ENCODE data around the gene CCR9.

The CCR9 gene

GRCh38 chr3:45922039-45922326 lies 35.6 kb downstream of the CCR9 start:
- CTCF ChIA-PET, result interaction anchor here (1.0 to 4.1 kb wide), 3 partner anchors 11 to 262 kb away, joined by 3 to 15 read pairs (median 4); no protein-coding TSS in a partner anchor
- peaks cover 13 to 69% (median 53%) of the 10 kb centered on the region in 4 experiments for H3K36me3 ChIP-seq (ENCODE audit: control insufficient read depth in 4 of 4, insufficient read depth in 4 of 4, low read length in 3 of 4)
- no peak for DNase-seq
- POLR2A ChIA-PET, result no interaction called here
- WGBS (ENCODE audit: insufficient coverage), result 100% methylated on average over 3 of the region's 3 CpGs
- H3K27ac ChIP-seq (ENCODE audit: insufficient read depth in 1 of 2, low read depth in 1 of 2, low read length in 2 of 2, poor library complexity in 1 of 2, severe bottlenecking in 2 of 2), result no peak overlapping the region
- H3K9me3 ChIP-seq (ENCODE audit: control extremely low read depth in 1 of 5, control insufficient read depth in 4 of 5, insufficient read depth in 2 of 5, low read depth in 1 of 5, low read length in 4 of 5), result no peaks in the 10 kb centered on the region
- H3K27me3 ChIP-seq (replicated peaks in 2 of 5; ENCODE audit: control insufficient read depth in 4 of 5, insufficient read depth in 5 of 5, low read length in 4 of 5), result no peaks in the 10 kb centered on the region
- H3K4me3 ChIP-seq (ENCODE audit: control insufficient read depth in 1 of 7, extremely low read depth in 1 of 7, insufficient read depth in 4 of 7, low read depth in 2 of 7, low read length in 6 of 7), result no peak overlapping the region
- no peaks in the 10 kb centered on the region for H3K4me1 ChIP-seq (ENCODE audit: control extremely low read depth in 1 of 4, control insufficient read depth in 4 of 4, insufficient read depth in 4 of 4, low read length in 3 of 4)

- no peaks in the 10 kb centered on the region for H3K4me1 ChIP-seq (ENCODE audit: control extremely low read depth in 1 of 4, control insufficient read depth in 4 of 4, insufficient read depth in 4 of 4, low read length in 3 of 4)
- DNase-seq, result no peak
- ChIA-PET CTCF (interaction anchor here (0.7 to 4.1 kb wide), 7 partner anchors 12 to 263 kb away, joined by 3 to 15 read pairs (median 3); no protein-coding TSS in a partner anchor), POLR2A (no interaction called here)
- H3K27me3 ChIP-seq (replicated peaks in 2 of 5; ENCODE audit: control insufficient read depth in 4 of 5, insufficient read depth in 5 of 5, low read length in 4 of 5), result no peaks in the 10 kb centered on the region
- no peak overlapping the region for H3K27ac ChIP-seq (ENCODE audit: insufficient read depth in 1 of 2, low read depth in 1 of 2, low read length in 2 of 2, poor library complexity in 1 of 2, severe bottlenecking in 2 of 2)
- WGBS (ENCODE audit: insufficient coverage), result 100% methylated on average over 3 of the region's 4 CpGs
- peaks cover 15 to 79% (median 58%) of the 10 kb centered on the region in 4 experiments for H3K36me3 ChIP-seq (ENCODE audit: control insufficient read depth in 4 of 4, insufficient read depth in 4 of 4, low read length in 3 of 4)
- no peaks in the 10 kb centered on the region for H3K9me3 ChIP-seq (ENCODE audit: control extremely low read depth in 1 of 5, control insufficient read depth in 4 of 5, insufficient read depth in 2 of 5, low read depth in 1 of 5, low read length in 4 of 5)
- no peak overlapping the region for H3K4me3 ChIP-seq (ENCODE audit: control insufficient read depth in 1 of 7, extremely low read depth in 1 of 7, insufficient read depth in 4 of 7, low read depth in 2 of 7, low read length in 6 of 7)
Observed at GRCh38 chr3:45922950-45923590, 36.7 kb downstream of the CCR9 start.

GRCh38 chr3:45923755-45924154 lies 37.4 kb downstream of the CCR9 start:
- DNase-seq, result no peak
- Histone ChIP-seq H3K36me3 (ENCODE audit: control insufficient read depth in 4 of 4, insufficient read depth in 4 of 4, low read length in 3 of 4) (peaks cover 15 to 81% (median 62%) of the 10 kb centered on the region in 4 experiments), H3K9me3 (ENCODE audit: control extremely low read depth in 1 of 5, control insufficient read depth in 4 of 5, insufficient read depth in 2 of 5, low read depth in 1 of 5, low read length in 4 of 5) (no peaks in the 10 kb centered on the region), H3K4me3 (ENCODE audit: control insufficient read depth in 1 of 7, extremely low read depth in 1 of 7, insufficient read depth in 4 of 7, low read depth in 2 of 7, low read length in 6 of 7) (no peak overlapping the region), H3K27ac (ENCODE audit: insufficient read depth in 1 of 2, low read depth in 1 of 2, low read length in 2 of 2, poor library complexity in 1 of 2, severe bottlenecking in 2 of 2) (no peak overlapping the region), H3K4me1 (ENCODE audit: control extremely low read depth in 1 of 4, control insufficient read depth in 4 of 4, insufficient read depth in 4 of 4, low read length in 3 of 4) (no peaks in the 10 kb centered on the region), H3K27me3 (replicated peaks in 2 of 5; ENCODE audit: control insufficient read depth in 4 of 5, insufficient read depth in 5 of 5, low read length in 4 of 5) (no peaks in the 10 kb centered on the region)
- ChIA-PET POLR2A (no interaction called here), CTCF (interaction anchor here (1.3 to 4.1 kb wide), 5 partner anchors 13 to 152 kb away, joined by 3 to 15 read pairs (median 3); no protein-coding TSS in a partner anchor)
- 94% methylated on average over 2 of the region's 3 CpGs for WGBS (ENCODE audit: insufficient coverage)

- Histone ChIP-seq H3K27me3 (replicated peaks in 2 of 5; ENCODE audit: control insufficient read depth in 4 of 5, insufficient read depth in 5 of 5, low read length in 4 of 5) (no peaks in the 10 kb centered on the region), H3K27ac (ENCODE audit: insufficient read depth in 1 of 2, low read depth in 1 of 2, low read length in 2 of 2, poor library complexity in 1 of 2, severe bottlenecking in 2 of 2) (no peak overlapping the region), H3K36me3 (ENCODE audit: control insufficient read depth in 4 of 4, insufficient read depth in 4 of 4, low read length in 3 of 4) (peaks cover 15 to 82% (median 69%) of the 10 kb centered on the region in 4 experiments), H3K4me3 (ENCODE audit: control insufficient read depth in 1 of 7, extremely low read depth in 1 of 7, insufficient read depth in 4 of 7, low read depth in 2 of 7, low read length in 6 of 7) (no peak overlapping the region), H3K9me3 (ENCODE audit: control extremely low read depth in 1 of 5, control insufficient read depth in 4 of 5, insufficient read depth in 2 of 5, low read depth in 1 of 5, low read length in 4 of 5) (no peaks in the 10 kb centered on the region), H3K4me1 (ENCODE audit: control extremely low read depth in 1 of 4, control insufficient read depth in 4 of 4, insufficient read depth in 4 of 4, low read length in 3 of 4) (no peaks in the 10 kb centered on the region)
- no peak for DNase-seq
- CTCF ChIA-PET, result interaction anchor here (1.0 to 5.9 kb wide), 9 partner anchors 8 to 418 kb away, joined by 3 to 61 read pairs (median 4); no protein-coding TSS in a partner anchor
- WGBS (ENCODE audit: insufficient coverage), result 100% methylated on average over 1 of the region's 2 CpGs
- POLR2A ChIA-PET, result no interaction called here
Observed at GRCh38 chr3:45927881-45928280, 41.5 kb downstream of the CCR9 start.

GRCh38 chr3:45929042-45929679 lies 42.8 kb downstream of the CCR9 start:
- peaks cover 16 to 79% (median 65%) of the 10 kb centered on the region in 4 experiments for H3K36me3 ChIP-seq (ENCODE audit: control insufficient read depth in 4 of 4, insufficient read depth in 4 of 4, low read length in 3 of 4)
- CTCF ChIA-PET, result interaction anchor here (0.6 to 5.9 kb wide), 15 partner anchors 9 to 175 kb away, joined by 3 to 61 read pairs (median 5); partner anchors contain the start of gene LZTFL1

GRCh38 chr3:45931496-45931895 lies 45.2 kb downstream of the CCR9 start:
- 100% methylated on average over 4 of the region's 6 CpGs for WGBS (ENCODE audit: insufficient coverage)
- peaks cover 21 to 91% (median 74%) of the 10 kb centered on the region in 4 experiments for H3K36me3 ChIP-seq (ENCODE audit: control insufficient read depth in 4 of 4, insufficient read depth in 4 of 4, low read length in 3 of 4)
- CTCF ChIA-PET, result interaction anchor here (0.8 to 5.9 kb wide), 6 partner anchors 11 to 420 kb away, joined by 3 to 61 read pairs (median 3); no protein-coding TSS in a partner anchor
- H3K27me3 ChIP-seq (replicated peaks in 2 of 5; ENCODE audit: control insufficient read depth in 4 of 5, insufficient read depth in 5 of 5, low read length in 4 of 5), result no peaks in the 10 kb centered on the region
- no peaks in the 10 kb centered on the region for H3K9me3 ChIP-seq (ENCODE audit: control extremely low read depth in 1 of 5, control insufficient read depth in 4 of 5, insufficient read depth in 2 of 5, low read depth in 1 of 5, low read length in 4 of 5)
- no peaks in the 10 kb centered on the region for H3K4me1 ChIP-seq (ENCODE audit: control extremely low read depth in 1 of 4, control insufficient read depth in 4 of 4, insufficient read depth in 4 of 4, low read length in 3 of 4)
- POLR2A ChIA-PET, result no interaction called here
- DNase-seq, result no peak
- no peak overlapping the region for H3K27ac ChIP-seq (ENCODE audit: insufficient read depth in 1 of 2, low read depth in 1 of 2, low read length in 2 of 2, poor library complexity in 1 of 2, severe bottlenecking in 2 of 2)
- no peak overlapping the region for H3K4me3 ChIP-seq (ENCODE audit: control insufficient read depth in 1 of 7, extremely low read depth in 1 of 7, insufficient read depth in 4 of 7, low read depth in 2 of 7, low read length in 6 of 7)

More at GRCh38 chr3:45929042-45929679, 42.8 kb downstream of the CCR9 start:
- no peaks in the 10 kb centered on the region for H3K27me3 ChIP-seq (replicated peaks in 2 of 5; ENCODE audit: control insufficient read depth in 4 of 5, insufficient read depth in 5 of 5, low read length in 4 of 5)
- WGBS (ENCODE audit: insufficient coverage), result 81% methylated on average over 7 of the region's 9 CpGs
- H3K9me3 ChIP-seq (ENCODE audit: control extremely low read depth in 1 of 5, control insufficient read depth in 4 of 5, insufficient read depth in 2 of 5, low read depth in 1 of 5, low read length in 4 of 5), result no peaks in the 10 kb centered on the region
- DNase-seq, result peak; percentile 23 to 60 (median 52)
- H3K27ac ChIP-seq (ENCODE audit: insufficient read depth in 1 of 2, low read depth in 1 of 2, low read length in 2 of 2, poor library complexity in 1 of 2, severe bottlenecking in 2 of 2), result no peak overlapping the region
- POLR2A ChIA-PET, result no interaction called here
- no peak overlapping the region for H3K4me3 ChIP-seq (ENCODE audit: control insufficient read depth in 1 of 7, extremely low read depth in 1 of 7, insufficient read depth in 4 of 7, low read depth in 2 of 7, low read length in 6 of 7)
- no peaks in the 10 kb centered on the region for H3K4me1 ChIP-seq (ENCODE audit: control extremely low read depth in 1 of 4, control insufficient read depth in 4 of 4, insufficient read depth in 4 of 4, low read length in 3 of 4)

GRCh38 chr3:45932112-45932511 lies 45.8 kb downstream of the CCR9 start:
- H3K27ac ChIP-seq (ENCODE audit: insufficient read depth in 1 of 2, low read depth in 1 of 2, low read length in 2 of 2, poor library complexity in 1 of 2, severe bottlenecking in 2 of 2), result no peak overlapping the region
- H3K4me3 ChIP-seq (ENCODE audit: control insufficient read depth in 1 of 7, extremely low read depth in 1 of 7, insufficient read depth in 4 of 7, low read depth in 2 of 7, low read length in 6 of 7), result no peak overlapping the region
- WGBS (ENCODE audit: insufficient coverage), result 100% methylated on average over 3 of the region's 4 CpGs
- H3K4me1 ChIP-seq (ENCODE audit: control extremely low read depth in 1 of 4, control insufficient read depth in 4 of 4, insufficient read depth in 4 of 4, low read length in 3 of 4), result no peaks in the 10 kb centered on the region
- DNase-seq, result no peak
- no peaks in the 10 kb centered on the region for H3K9me3 ChIP-seq (ENCODE audit: control extremely low read depth in 1 of 5, control insufficient read depth in 4 of 5, insufficient read depth in 2 of 5, low read depth in 1 of 5, low read length in 4 of 5)
- H3K36me3 ChIP-seq (ENCODE audit: control insufficient read depth in 4 of 4, insufficient read depth in 4 of 4, low read length in 3 of 4), result peaks cover 21 to 94% (median 79%) of the 10 kb centered on the region in 4 experiments
- no peaks in the 10 kb centered on the region for H3K27me3 ChIP-seq (replicated peaks in 2 of 5; ENCODE audit: control insufficient read depth in 4 of 5, insufficient read depth in 5 of 5, low read length in 4 of 5)
- ChIA-PET CTCF (interaction anchor here (0.8 to 5.9 kb wide), 4 partner anchors 145 to 421 kb away, joined by 3 to 61 read pairs (median 3); no protein-coding TSS in a partner anchor), POLR2A (no interaction called here)
